Stimulated activated CD8-positive, alpha-beta memory T cell treated with anti-CD3 and anti-CD28 coated beads, Interleukin-7, amount 100 ng/mL, for 24 hours (primary cell): Measurements from ENCODE around the gene MTCL1.

Experiments used
- DNase-seq: peaks from one replicate; pipeline ENCODE4 v3.0.0-alpha.2; 2020; ENCODE audit warnings: low read depth

The MTCL1 gene

GRCh38 chr18:8868276-8868675, 162.9 kb downstream of the MTCL1 start:
- no peak for DNase-seq

- no peak for DNase-seq
Measured at GRCh38 chr18:8868779-8869415, 163.5 kb downstream of the MTCL1 start.

- no peak for DNase-seq
Measured at GRCh38 chr18:8869696-8870095, 164.3 kb downstream of the MTCL1 start.

DNA sequence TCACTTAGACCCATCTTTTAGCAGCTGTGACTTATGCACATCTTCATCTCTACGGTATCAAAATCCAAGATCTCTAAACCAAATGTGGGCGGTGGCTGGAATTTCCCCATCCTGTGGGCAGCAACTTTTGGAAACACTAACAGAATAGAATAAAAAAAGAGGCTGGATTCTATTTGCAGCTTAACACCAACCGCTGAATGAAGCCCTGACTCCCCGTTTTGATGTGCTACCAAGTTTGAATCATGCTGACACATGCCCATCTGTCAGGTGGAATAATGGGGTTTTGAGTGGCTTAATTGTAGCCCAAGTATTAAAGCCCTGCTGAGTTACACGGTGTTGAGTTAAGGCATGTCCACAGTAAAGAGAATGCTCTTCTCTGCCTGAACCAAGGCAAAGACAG, 165.2 kb downstream of the MTCL1 start:
- no peak for DNase-seq

GRCh38 chr18:8871489-8871888, 166.1 kb downstream of the MTCL1 start:
- no peak for DNase-seq

DNA sequence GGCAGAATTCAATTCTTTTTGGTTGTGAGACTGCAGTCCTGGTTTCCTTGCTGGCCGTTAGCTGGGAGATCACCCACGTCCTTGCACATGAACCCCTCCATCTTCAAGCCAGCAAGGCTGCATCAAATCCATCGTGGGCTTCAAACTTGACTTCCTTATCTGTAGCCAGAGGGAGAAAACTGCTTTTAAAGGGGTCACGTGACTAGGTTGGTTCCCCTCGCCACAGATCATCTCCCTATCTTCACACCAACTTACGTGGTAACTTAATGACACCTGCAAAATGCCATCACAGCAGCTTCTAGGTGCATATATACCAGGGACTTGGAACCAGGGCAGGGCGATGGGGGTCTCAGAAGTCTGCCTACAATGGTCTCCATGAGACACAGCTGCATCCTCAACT, 169.5 kb downstream of the MTCL1 start:
- DNase-seq = no peak

DNA sequence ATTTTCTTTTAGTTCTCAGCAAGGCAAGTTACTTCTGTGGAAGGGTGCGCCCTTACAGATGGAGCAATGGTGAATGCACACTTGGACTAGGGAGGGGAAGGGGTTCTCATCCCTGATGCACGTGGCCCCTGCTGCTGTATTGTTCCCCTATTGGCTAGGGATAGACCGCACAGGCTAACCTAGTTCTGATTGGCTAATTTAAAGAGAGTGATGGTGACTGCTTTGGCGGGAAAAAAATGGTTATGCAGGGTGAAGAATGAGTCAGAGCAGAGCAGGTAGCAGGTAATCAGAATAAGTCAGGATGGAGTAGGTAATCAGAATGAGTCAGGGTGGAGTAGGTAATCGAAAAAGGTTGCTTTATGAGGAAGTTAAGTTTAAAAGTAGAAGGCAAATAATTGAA, 171.5 kb downstream of the MTCL1 start:
- DNase-seq = no peak

DNA sequence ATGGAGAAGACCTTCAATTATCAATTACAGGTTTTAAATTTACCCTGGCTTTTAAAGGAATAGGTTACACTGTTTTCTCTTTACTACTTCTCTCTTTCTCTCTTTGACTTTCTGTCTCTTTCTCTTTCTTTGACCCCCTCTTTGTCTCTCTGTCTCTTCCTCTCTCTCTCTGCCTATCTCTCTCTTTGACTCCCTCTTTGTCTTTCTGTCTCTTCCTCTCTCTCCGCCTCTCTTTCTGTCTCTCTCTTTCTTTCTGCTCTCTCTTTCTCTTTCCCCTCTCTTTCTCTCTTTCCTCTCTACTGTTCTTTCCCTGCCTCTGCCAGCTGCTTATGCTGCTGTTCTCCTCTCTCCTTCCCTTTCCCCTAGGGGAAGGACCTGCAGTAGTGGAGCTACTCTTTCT, 175.7 kb downstream of the MTCL1 start:
- DNase-seq = no peak
